ENCODE measurements around the gene TBC1D24.
A peak's percentile ranks its signal among the peaks of the same experiment; 100 is the strongest.

The TBC1D24 gene

GRCh38 chr16:2493605-2494004, 18.7 kb downstream of the TBC1D24 start:
- Mint-ChIP-seq H3K27ac (no peak overlapping the region), H3K36me3 (peaks cover 7% of the 10 kb centered on the region), H3K4me3 (no peak overlapping the region), H3K4me1 (no peaks in the 10 kb centered on the region), H3K9me3 (no peaks in the 10 kb centered on the region)
- ATAC-seq (no peak), DNase-seq (ENCODE audit: low spot score in 2 of 2) (no peak)

GRCh38 chr16:2494616-2495015, 19.7 kb downstream of the TBC1D24 start:
- H3K9me3 Mint-ChIP-seq: no peaks in the 10 kb centered on the region
- no peak overlapping the region for H3K4me3 Mint-ChIP-seq
- H3K4me1 Mint-ChIP-seq: no peaks in the 10 kb centered on the region
- DNase-seq (ENCODE audit: low spot score in 2 of 2) (no peak), ATAC-seq (no peak)
- H3K36me3 Mint-ChIP-seq: peaks cover 7% of the 10 kb centered on the region
- H3K27ac Mint-ChIP-seq: no peak overlapping the region

DNA sequence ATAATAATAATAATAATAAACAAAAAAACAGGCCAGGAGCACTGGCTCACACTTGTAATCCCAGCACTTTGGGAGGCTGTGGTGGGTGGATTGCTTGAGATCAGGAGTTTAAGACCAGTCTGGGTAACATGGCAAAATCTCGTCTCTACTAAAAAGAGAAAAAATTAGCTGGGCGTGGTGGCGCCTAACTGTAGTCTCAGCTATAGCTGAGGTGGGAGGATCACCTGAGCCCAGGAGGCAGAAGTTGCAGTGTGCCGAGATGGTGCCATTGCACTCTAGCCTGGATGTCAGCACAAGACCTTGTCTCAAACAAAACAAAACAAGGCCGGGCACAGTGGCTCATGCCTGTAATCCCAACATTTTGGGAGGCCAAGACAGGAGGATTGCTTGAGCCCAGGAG, 20.1 kb downstream of the TBC1D24 start:
- Mint-ChIP-seq H3K9me3 (no peaks in the 10 kb centered on the region), H3K27ac (no peak overlapping the region), H3K4me3 (no peak overlapping the region), H3K4me1 (no peaks in the 10 kb centered on the region), H3K36me3 (peaks cover 7% of the 10 kb centered on the region)
- DNase-seq (ENCODE audit: low spot score in 2 of 2) (no peak), ATAC-seq (no peak)

DNA sequence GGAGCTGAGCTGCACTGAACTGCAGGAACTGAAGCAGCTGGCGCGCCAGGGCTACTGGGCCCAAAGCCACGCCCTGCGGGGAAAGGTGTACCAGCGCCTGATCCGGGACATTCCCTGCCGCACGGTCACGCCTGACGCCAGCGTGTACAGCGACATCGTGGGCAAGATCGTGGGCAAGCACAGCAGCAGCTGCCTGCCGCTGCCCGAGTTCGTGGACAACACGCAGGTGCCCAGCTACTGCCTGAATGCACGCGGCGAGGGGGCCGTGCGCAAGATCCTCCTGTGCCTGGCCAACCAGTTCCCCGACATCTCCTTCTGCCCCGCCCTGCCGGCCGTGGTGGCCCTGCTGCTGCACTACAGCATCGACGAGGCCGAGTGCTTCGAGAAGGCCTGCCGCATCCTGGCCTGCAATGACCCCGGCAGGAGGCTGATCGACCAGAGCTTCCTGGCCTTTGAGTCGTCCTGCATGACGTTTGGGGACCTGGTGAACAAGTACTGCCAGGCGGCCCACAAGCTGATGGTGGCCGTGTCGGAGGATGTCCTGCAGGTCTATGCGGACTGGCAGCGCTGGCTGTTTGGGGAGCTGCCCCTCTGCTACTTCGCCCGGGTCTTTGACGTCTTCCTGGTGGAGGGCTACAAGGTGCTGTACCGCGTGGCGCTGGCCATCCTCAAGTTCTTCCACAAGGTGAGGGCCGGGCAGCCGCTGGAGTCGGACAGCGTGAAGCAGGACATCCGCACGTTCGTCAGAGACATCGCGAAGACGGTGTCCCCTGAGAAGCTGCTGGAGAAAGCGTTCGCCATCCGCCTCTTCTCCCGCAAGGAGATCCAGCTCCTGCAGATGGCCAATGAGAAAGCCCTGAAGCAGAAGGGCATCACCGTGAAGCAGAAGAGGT, 21.5 kb downstream of the TBC1D24 start:
- no peak overlapping the region for H3K27ac Mint-ChIP-seq
- no peak overlapping the region for H3K4me3 Mint-ChIP-seq
- DNase-seq (ENCODE audit: low spot score in 2 of 2) (no peak), ATAC-seq (no peak)
- H3K36me3 Mint-ChIP-seq: peaks cover 7% of the 10 kb centered on the region
- no peaks in the 10 kb centered on the region for H3K9me3 Mint-ChIP-seq
- H3K4me1 Mint-ChIP-seq: no peaks in the 10 kb centered on the region

GRCh38 chr16:2497116-2497630, 22.2 kb downstream of the TBC1D24 start:
- Mint-ChIP-seq H3K4me3 (no peak overlapping the region), H3K4me1 (no peaks in the 10 kb centered on the region), H3K9me3 (no peaks in the 10 kb centered on the region), H3K27ac (no peak overlapping the region), H3K36me3 (peaks cover 7% of the 10 kb centered on the region)
- ATAC-seq (no peak), DNase-seq (ENCODE audit: low spot score in 2 of 2) (no peak)

- no peaks in the 10 kb centered on the region for H3K9me3 Mint-ChIP-seq
- ATAC-seq (no peak), DNase-seq (ENCODE audit: low spot score in 2 of 2) (no peak)
- no peak overlapping the region for H3K27ac Mint-ChIP-seq
- no peak overlapping the region for H3K4me3 Mint-ChIP-seq
- peaks cover 7% of the 10 kb centered on the region for H3K36me3 Mint-ChIP-seq
- no peaks in the 10 kb centered on the region for H3K4me1 Mint-ChIP-seq
Observed at GRCh38 chr16:2497695-2498484, 23.0 kb downstream of the TBC1D24 start.

DNA sequence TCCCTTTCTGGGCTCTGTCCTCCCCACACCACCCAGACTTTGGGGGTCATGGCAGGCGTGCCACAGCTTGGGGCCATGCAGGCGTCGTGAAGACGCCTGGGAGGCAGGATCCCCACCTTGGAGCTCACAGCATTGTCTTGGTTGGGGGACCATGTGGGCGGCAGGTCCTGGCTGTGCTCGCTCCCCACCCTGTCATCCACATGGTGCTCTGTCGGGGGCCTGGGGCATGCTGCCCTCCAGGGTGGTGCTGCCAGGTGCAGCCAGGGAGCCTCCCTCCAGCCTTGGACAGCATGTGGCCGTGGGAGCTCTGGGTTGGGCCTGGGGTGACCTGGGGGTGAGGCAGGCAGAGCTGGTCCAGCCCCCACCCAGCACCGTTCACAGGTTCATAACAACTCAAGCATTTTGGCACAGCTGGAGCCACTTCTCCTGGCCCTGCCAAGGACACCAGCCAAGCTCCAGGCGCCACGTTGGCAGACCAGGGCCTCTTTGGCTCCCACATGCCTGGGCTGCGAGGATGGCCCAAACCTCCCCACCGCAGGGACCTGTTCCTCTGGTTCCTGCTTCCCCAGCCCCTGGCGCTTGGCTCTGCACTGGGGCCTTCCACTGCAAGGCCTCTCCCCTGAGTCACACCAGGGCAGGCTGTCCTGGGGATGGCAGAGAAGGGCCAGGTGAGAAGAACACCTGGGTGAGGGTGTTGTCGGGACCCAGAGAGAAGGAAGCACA, 23.8 kb downstream of the TBC1D24 start:
- Mint-ChIP-seq H3K4me1 (no peaks in the 10 kb centered on the region), H3K36me3 (peaks cover 7% of the 10 kb centered on the region), H3K4me3 (no peak overlapping the region), H3K27ac (no peak overlapping the region), H3K9me3 (no peaks in the 10 kb centered on the region)
- ATAC-seq (no peak), DNase-seq (ENCODE audit: low spot score in 2 of 2) (no peak)

DNA sequence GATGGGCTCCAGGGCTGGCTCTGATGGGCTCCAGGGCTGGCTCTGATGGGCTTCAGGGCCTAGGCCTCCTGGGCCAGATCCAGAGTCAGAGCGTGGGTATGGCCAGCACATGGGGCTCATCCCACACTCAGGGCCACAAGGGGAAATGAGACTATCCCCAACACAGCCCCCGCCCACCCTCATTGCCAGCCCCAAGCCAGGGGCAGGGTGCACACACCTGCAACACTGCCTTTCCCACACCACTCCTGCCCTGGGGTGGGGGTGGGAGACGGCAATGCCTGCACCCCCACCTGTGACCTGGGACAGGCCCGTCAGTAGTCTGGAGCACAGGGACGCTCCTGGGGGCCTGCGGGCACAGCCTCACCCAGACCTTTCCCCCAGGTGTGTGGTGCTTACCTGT, 24.5 kb downstream of the TBC1D24 start:
- Mint-ChIP-seq H3K4me1 (no peaks in the 10 kb centered on the region), H3K27ac (no peak overlapping the region), H3K4me3 (no peak overlapping the region), H3K9me3 (no peaks in the 10 kb centered on the region), H3K36me3 (peaks cover 7% of the 10 kb centered on the region)
- no peak for DNase-seq (ENCODE audit: low spot score in 2 of 2)
- no peak for ATAC-seq

DNA sequence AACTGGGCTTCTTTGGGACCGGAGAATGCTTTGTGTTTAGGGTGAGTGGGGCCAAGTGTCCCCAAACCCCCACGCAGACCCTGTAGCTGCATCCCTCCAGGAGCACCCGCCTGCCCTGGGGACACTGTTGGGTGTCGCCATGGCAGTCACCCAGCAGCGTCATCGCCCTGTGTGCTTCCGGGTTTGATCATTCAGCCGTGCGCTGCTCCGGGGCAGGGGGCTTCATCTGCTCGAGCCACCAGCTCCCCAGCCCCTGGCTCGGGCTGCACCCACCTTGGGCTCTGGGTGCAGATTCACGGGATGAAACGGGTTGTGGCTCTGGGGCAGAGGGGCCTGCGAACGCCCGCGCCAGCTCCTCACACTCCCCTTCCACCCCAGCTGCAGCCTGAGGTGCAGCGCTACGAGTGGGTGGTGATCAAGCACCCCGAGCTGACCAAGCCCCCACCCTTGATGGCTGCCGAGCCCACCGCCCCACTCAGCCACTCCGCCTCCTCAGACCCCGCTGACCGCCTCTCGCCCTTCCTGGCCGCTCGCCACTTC, 25.0 kb downstream of the TBC1D24 start:
- Mint-ChIP-seq H3K9me3 (no peaks in the 10 kb centered on the region), H3K27ac (no peak overlapping the region)
- ATAC-seq: no peak

GRCh38 chr16:2500430-2500917, 25.5 kb downstream of the TBC1D24 start:
- DNase-seq (ENCODE audit: low spot score in 2 of 2) (no peak), ATAC-seq (no peak)
- H3K4me1 Mint-ChIP-seq: no peaks in the 10 kb centered on the region
- H3K9me3 Mint-ChIP-seq: no peaks in the 10 kb centered on the region
- H3K4me3 Mint-ChIP-seq: no peak overlapping the region
- H3K36me3 Mint-ChIP-seq: peaks cover 7% of the 10 kb centered on the region
- H3K27ac Mint-ChIP-seq: no peak overlapping the region

More for the DNA sequence above, 25.0 kb downstream of the TBC1D24 start:
- no peaks in the 10 kb centered on the region for H3K4me1 Mint-ChIP-seq
- no peak overlapping the region for H3K4me3 Mint-ChIP-seq
- H3K36me3 Mint-ChIP-seq: peaks cover 7% of the 10 kb centered on the region
- DNase-seq (ENCODE audit: low spot score in 2 of 2): no peak

DNA sequence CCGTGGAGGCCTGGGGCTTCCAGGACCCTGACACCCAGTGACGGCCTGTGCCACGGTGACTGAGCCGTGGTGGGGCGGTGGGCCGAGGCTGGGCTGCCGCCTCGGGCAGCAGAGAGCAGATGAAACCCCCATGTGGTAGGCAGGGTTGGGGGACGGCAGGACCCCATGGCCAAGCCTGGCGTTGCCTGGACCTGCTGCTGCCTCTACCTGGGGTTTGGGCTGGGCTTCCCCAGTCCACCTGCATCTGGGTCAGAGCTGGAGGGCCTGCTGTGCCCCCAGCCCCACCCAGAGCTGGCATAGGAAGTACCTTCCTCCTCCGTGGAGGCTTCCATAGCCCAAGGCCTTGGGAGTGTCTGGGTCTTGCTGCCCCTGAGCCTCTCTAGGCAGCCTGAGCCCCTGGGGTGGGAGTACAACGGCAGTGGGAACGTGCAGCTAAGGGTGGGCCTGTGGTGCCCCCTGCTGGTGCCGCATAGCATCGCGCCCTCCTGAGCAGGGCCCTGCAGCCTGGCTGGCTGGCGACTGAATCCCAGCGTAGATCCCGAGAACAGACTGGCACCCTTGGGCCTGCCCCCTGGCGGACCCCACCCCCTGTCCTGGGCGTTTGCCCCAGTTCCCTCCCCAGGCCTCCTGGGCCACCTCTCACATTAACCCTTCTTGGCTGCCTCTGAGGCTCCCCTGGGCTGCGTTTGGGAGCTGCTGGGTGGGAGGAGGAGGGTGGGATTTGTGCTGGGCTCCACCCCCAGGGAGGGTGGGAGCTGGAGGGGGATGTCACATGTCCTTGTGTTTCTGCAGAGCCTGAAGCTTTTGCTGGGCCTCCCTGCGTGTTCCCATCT, 26.2 kb downstream of the TBC1D24 start:
- Mint-ChIP-seq H3K4me1 (no peaks in the 10 kb centered on the region), H3K36me3 (peaks cover 7% of the 10 kb centered on the region), H3K9me3 (no peaks in the 10 kb centered on the region), H3K27ac (no peak overlapping the region), H3K4me3 (no peak overlapping the region)
- ATAC-seq (peak; percentile 90), DNase-seq (ENCODE audit: low spot score in 2 of 2) (peak; percentile 87 to 91)

GRCh38 chr16:2501946-2502895, 27.3 kb downstream of the TBC1D24 start:
- Mint-ChIP-seq H3K27ac (no peak overlapping the region), H3K4me1 (no peaks in the 10 kb centered on the region), H3K9me3 (no peaks in the 10 kb centered on the region), H3K4me3 (no peak overlapping the region), H3K36me3 (peaks cover 7% of the 10 kb centered on the region)
- DNase-seq (ENCODE audit: low spot score in 2 of 2) (no peak), ATAC-seq (no peak)

- Mint-ChIP-seq H3K36me3 (no peaks in the 10 kb centered on the region), H3K9me3 (no peaks in the 10 kb centered on the region), H3K4me3 (no peak overlapping the region), H3K27ac (no peak overlapping the region), H3K4me1 (peaks cover 6% of the 10 kb centered on the region)
- ATAC-seq (no peak), DNase-seq (ENCODE audit: low spot score in 2 of 2) (no peak)
Observed at GRCh38 chr16:2505695-2506094, 30.8 kb downstream of the TBC1D24 start.
